Activated CD4-positive, alpha-beta T cell treated with anti-CD3 and anti-CD28 coated beads, Interleukin-2, amount 10 ng/mL, durations not matched to agents 24 days and 14 days (primary cell): ENCODE measurements around the gene NFATC4. TPM values are rescaled to one million over a fixed set of nuclear protein-coding genes. Genes with fewer than 3 reads are reported as not detected.
"Not testable (repeated sequence)": the region's sequence is repeated elsewhere in the genome, so short reads cannot be mapped to it uniquely, and the experiment has no call there.

Experiments
- DNase-seq: peaks from one replicate; pipeline ENCODE4 v3.0.0; 2022
- H3K27ac Mint-ChIP-seq: one replicate; pipeline ENCODE4 v1.8.0; 2022; ENCODE audit warnings: mild to moderate bottlenecking, mixed read lengths
- H3K27me3 Mint-ChIP-seq: one replicate; pipeline ENCODE4 v1.8.0; 2022; ENCODE audit warnings: mixed read lengths
- H3K36me3 Mint-ChIP-seq: one replicate; pipeline ENCODE4 v1.8.0; 2022; ENCODE audit warnings: low read depth, mild to moderate bottlenecking, mixed read lengths
- H3K4me1 Mint-ChIP-seq: one replicate; pipeline ENCODE4 v1.8.0; 2021; ENCODE audit warnings: mixed read lengths
- H3K4me3 Mint-ChIP-seq: one replicate; pipeline ENCODE4 v1.8.0; 2022; ENCODE audit warnings: mild to moderate bottlenecking, moderate library complexity, mixed read lengths
- H3K9me3 Mint-ChIP-seq: one replicate; pipeline ENCODE4 v1.8.0; 2021; ENCODE audit warnings: mixed read lengths
- intact Hi-C: fragments of 100-400 bp; cut with micrococcal nuclease; formaldehyde crosslinking; loops from one replicate; pipeline ENCODE4 v1.15.1; 2023
- total RNA-seq: library from RNA; stranded (reverse); gene quantifications from 2 replicates; pipeline ENCODE4 v1.2.3, GENCODE V29; 2022

The NFATC4 gene
- total RNA-seq, 1 donor from 2014 or later: not detected

GRCh38 chr14:24349742-24350141, 18.2 kb upstream of the NFATC4 start:
- no peak for DNase-seq
- H3K9me3 Mint-ChIP-seq: no peaks in the 10 kb centered on the region
- peaks cover 3% of the 10 kb centered on the region for H3K4me1 Mint-ChIP-seq
- H3K27ac Mint-ChIP-seq: no peak overlapping the region
- intact Hi-C loops: no loop called here
- peaks cover 72% of the 10 kb centered on the region for H3K27me3 Mint-ChIP-seq
- no peaks in the 10 kb centered on the region for H3K36me3 Mint-ChIP-seq
- H3K4me3 Mint-ChIP-seq: no peak overlapping the region

DNA sequence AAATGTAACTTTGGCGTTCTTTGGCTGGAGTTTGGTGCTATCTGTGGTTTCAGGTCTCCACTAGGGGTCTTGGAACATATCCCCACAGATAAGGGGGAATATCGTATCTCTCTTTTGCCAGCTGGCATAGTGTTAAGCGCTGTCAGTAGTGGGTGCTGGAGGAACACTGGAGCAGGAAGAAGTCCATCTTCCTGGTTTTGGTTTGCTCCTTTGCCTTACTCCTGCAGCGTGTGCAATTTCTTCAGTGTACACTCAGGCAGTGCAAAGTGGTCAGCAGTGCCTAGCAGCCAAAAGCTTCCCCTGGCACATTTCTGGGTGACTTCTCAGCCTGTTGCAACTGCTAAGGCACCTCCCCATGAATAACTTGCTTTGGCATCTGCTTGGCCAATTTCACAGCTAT, 16.5 kb upstream of the NFATC4 start:
- H3K27ac Mint-ChIP-seq: no peak overlapping the region
- H3K4me1 Mint-ChIP-seq: peaks cover 3% of the 10 kb centered on the region
- no peak for DNase-seq
- no peaks in the 10 kb centered on the region for H3K9me3 Mint-ChIP-seq
- H3K36me3 Mint-ChIP-seq: no peaks in the 10 kb centered on the region
- peaks cover 62% of the 10 kb centered on the region for H3K27me3 Mint-ChIP-seq
- intact Hi-C loops: no loop called here
- no peak overlapping the region for H3K4me3 Mint-ChIP-seq

- H3K36me3 Mint-ChIP-seq: no peaks in the 10 kb centered on the region
- H3K4me3 Mint-ChIP-seq: no peak overlapping the region
- H3K4me1 Mint-ChIP-seq: peaks cover 3% of the 10 kb centered on the region
- peaks cover 57% of the 10 kb centered on the region for H3K27me3 Mint-ChIP-seq
- DNase-seq: no peak
- intact Hi-C loops: no loop called here
- no peak overlapping the region for H3K27ac Mint-ChIP-seq
- no peaks in the 10 kb centered on the region for H3K9me3 Mint-ChIP-seq
These were observed 14.2 kb upstream of the NFATC4 start for GRCh38 chr14:24353559-24354481.

DNA sequence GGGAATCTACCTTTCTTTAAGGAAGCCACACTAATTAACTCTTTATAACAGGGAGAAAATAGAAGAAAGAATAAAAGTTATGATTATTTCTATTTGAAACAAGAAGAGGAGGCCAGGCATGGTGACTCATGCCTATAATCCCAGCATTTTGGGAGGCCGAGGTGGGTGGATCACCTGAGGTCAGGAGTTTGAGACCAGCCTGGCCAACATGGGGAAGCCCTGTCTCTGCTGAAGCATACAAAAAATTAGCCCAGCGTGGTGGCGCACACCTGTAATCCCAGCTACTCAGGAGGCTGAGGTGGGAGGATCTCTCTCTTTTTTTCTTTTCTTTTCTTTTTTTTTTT, 13.5 kb upstream of the NFATC4 start:
- H3K4me3 Mint-ChIP-seq, intact Hi-C loops, H3K4me1 Mint-ChIP-seq, H3K27ac Mint-ChIP-seq, H3K9me3 Mint-ChIP-seq, DNase-seq, H3K36me3 Mint-ChIP-seq: not testable (repeated sequence)
- H3K27me3 Mint-ChIP-seq: peaks cover 51% of the 10 kb centered on the region

DNA sequence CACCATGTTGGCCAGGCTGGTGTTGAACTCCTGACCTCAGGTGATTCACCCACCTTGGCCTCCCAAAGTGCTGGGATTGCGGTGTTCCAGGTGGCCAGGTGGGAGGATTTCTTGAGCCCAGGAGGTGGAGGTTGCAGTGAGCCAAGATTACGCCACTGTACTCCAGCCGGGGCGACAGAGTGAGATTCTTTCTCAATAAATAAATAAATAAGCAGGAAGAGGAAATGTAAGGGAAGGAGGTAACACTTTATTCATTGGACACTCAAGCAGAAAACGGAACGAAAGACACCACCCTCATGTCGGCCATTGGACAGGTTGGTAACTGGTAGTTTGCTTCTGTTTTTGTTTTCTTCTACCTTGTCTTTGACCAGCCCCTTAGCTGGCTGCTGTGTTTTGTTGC, 13.0 kb upstream of the NFATC4 start:
- no peaks in the 10 kb centered on the region for H3K9me3 Mint-ChIP-seq
- no peak for DNase-seq
- H3K27me3 Mint-ChIP-seq: peaks cover 51% of the 10 kb centered on the region
- no peaks in the 10 kb centered on the region for H3K36me3 Mint-ChIP-seq
- peaks cover 3% of the 10 kb centered on the region for H3K4me1 Mint-ChIP-seq
- intact Hi-C loops: no loop called here
- H3K27ac Mint-ChIP-seq: no peak overlapping the region
- no peak overlapping the region for H3K4me3 Mint-ChIP-seq

- Mint-ChIP-seq H3K4me1 (peaks cover 3% of the 10 kb centered on the region), H3K4me3 (no peak overlapping the region), H3K9me3 (no peaks in the 10 kb centered on the region), H3K27ac (no peak overlapping the region), H3K27me3 (peaks cover 46% of the 10 kb centered on the region), H3K36me3 (no peaks in the 10 kb centered on the region)
- intact Hi-C loops: no loop called here
- no peak for DNase-seq
These were observed 11.8 kb upstream of the NFATC4 start for GRCh38 chr14:24356208-24356607.

- peaks cover 2% of the 10 kb centered on the region for H3K4me1 Mint-ChIP-seq
- no peak overlapping the region for H3K4me3 Mint-ChIP-seq
- intact Hi-C loops: no loop called here
- no peaks in the 10 kb centered on the region for H3K36me3 Mint-ChIP-seq
- H3K9me3 Mint-ChIP-seq: no peaks in the 10 kb centered on the region
- peaks cover 41% of the 10 kb centered on the region for H3K27me3 Mint-ChIP-seq
- H3K27ac Mint-ChIP-seq: no peak overlapping the region
- no peak for DNase-seq
These were observed 7.7 kb upstream of the NFATC4 start for GRCh38 chr14:24360281-24360680.

DNA sequence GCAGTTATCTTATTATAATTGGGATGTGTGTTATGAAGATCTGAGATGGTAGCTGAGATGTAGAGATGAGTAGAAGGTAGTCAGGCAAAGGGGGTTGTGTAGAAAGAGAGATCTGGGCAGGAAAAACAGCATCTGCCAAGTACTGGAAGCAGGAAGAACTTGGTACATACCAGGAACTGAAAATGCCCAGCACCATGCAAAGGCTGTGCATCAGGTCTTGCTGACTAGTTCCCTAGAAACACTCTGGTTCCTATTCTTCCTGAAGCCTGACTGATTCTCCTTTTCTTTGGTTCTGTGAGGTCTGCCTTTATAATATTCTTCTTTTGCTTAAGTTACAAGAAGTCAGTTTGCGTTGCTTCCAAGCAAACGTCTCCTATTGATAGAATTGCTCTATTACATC, 6.7 kb upstream of the NFATC4 start:
- intact Hi-C loops: no loop called here
- Mint-ChIP-seq H3K27me3 (peaks cover 49% of the 10 kb centered on the region), H3K4me3 (no peak overlapping the region), H3K4me1 (peaks cover 10% of the 10 kb centered on the region), H3K9me3 (no peaks in the 10 kb centered on the region), H3K27ac (no peak overlapping the region), H3K36me3 (no peaks in the 10 kb centered on the region)
- no peak for DNase-seq

GRCh38 chr14:24362241-24362960, 5.6 kb upstream of the NFATC4 start:
- DNase-seq: no peak
- Mint-ChIP-seq H3K36me3 (no peaks in the 10 kb centered on the region), H3K9me3 (no peaks in the 10 kb centered on the region), H3K27me3 (peaks cover 55% of the 10 kb centered on the region), H3K4me3 (no peak overlapping the region), H3K27ac (no peak overlapping the region), H3K4me1 (peaks cover 15% of the 10 kb centered on the region)
- intact Hi-C loops: no loop called here

DNA sequence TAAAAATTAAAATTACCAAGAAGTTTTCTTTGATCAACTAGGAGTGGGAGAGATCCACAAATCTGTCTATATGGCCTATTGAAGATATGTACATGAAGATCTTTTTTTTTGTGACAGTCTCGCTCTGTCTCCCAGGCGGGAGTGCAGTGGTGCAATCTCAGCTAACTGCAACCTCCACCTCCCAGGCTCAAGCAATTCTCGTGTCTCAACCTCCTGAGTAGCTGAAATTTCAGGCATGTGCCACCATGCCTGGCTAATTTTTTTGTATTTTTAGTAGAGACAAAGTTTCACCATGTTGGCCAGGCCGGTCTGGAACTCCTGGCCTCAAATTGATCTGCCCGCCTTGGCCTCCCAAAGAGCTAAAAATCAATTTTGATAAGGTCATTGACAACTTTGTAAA, 4.6 kb upstream of the NFATC4 start:
- Mint-ChIP-seq H3K27ac (no peak overlapping the region), H3K9me3 (no peaks in the 10 kb centered on the region), H3K27me3 (peaks cover 60% of the 10 kb centered on the region), H3K4me1 (peaks cover 18% of the 10 kb centered on the region), H3K4me3 (no peak overlapping the region), H3K36me3 (no peaks in the 10 kb centered on the region)
- DNase-seq: no peak
- intact Hi-C loops: no loop called here

DNA sequence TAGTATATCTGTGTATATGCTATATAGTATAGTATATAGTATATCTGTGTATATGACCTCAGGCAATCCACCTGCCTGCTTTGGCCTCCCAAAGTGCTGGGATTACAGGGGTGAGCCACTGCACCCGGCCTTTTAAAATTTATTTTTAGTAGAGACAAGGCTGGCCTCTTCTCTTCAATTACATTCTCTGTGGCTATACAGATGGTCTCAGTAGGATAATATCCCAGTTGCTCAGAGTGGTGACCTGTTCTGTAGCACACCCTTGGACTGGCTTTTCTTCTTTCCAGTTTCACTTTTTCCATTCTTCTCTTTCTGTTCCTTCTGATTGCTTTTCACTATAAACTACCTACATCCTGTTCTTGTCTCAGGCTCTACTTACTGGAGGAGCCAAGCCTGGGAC, 3.1 kb upstream of the NFATC4 start:
- Mint-ChIP-seq H3K36me3 (no peaks in the 10 kb centered on the region), H3K27ac (no peak overlapping the region), H3K4me3 (no peak overlapping the region), H3K9me3 (no peaks in the 10 kb centered on the region), H3K4me1 (peaks cover 18% of the 10 kb centered on the region), H3K27me3 (peaks cover 64% of the 10 kb centered on the region)
- intact Hi-C loops: no loop called here
- DNase-seq: no peak

- H3K27ac Mint-ChIP-seq: no peak overlapping the region
- no peaks in the 10 kb centered on the region for H3K9me3 Mint-ChIP-seq
- no peaks in the 10 kb centered on the region for H3K36me3 Mint-ChIP-seq
- intact Hi-C loops: no loop called here
- peak overlapping the region; percentile 47 for H3K4me3 Mint-ChIP-seq
- peaks cover 61% of the 10 kb centered on the region for H3K27me3 Mint-ChIP-seq
- DNase-seq: peak; percentile 77
- H3K4me1 Mint-ChIP-seq: peaks cover 18% of the 10 kb centered on the region
These were observed 2.2 kb upstream of the NFATC4 start for GRCh38 chr14:24365600-24366412.

- intact Hi-C loops: no loop called here
- Mint-ChIP-seq H3K4me1 (peaks cover 18% of the 10 kb centered on the region), H3K36me3 (no peaks in the 10 kb centered on the region), H3K27ac (no peak overlapping the region), H3K4me3 (no peak overlapping the region), H3K27me3 (peaks cover 67% of the 10 kb centered on the region), H3K9me3 (no peaks in the 10 kb centered on the region)
- DNase-seq: no peak
These were observed 1.6 kb upstream of the NFATC4 start for GRCh38 chr14:24366413-24366720.
